ENCODE measurements around the gene AKR7A2.

AKR7A2 gene

GRCh38 chr1:19311931-19312781 is at the start of gene AKR7A2, which contains the start of gene SLC66A1:
Gene AKR7A2, minus strand, starts transcription at chr1:19312144. Its CDS starts 20 bp downstream, at chr1:19312124.
Gene SLC66A1, plus strand, starts transcription at chr1:19312326. Its CDS starts 5,352 bp downstream, at chr1:19317678.
- H3K9me3 ChIP-seq (ENCODE audit: control insufficient read depth in 1 of 2, low read length in 2 of 2) = no peaks in the 10 kb centered on the region
- H3K36me3 ChIP-seq (ENCODE audit: control insufficient read depth in 1 of 2, insufficient read depth in 2 of 2, low read length in 2 of 2) = peaks cover 0 to 14% of the 10 kb centered on the region in 2 donors
- no peaks in the 10 kb centered on the region for H3K27me3 ChIP-seq (ENCODE audit: control insufficient read depth in 1 of 2, insufficient read depth in 2 of 2, low read length in 2 of 2)
- peak within 1 kb of the TSS; percentile 79 for H3K9ac ChIP-seq (ENCODE audit: low read depth in 1 of 2, low read length in 2 of 2)
- H3K27ac ChIP-seq (ENCODE audit: low read depth, low read length) = peak within 1 kb of the TSS; percentile 17
- peak within 1 kb of the TSS; percentile 83 to 89 for H3K4me3 ChIP-seq (ENCODE audit: low read depth in 1 of 2, low read length in 2 of 2)
- H3K4me1 ChIP-seq (ENCODE audit: control insufficient read depth in 1 of 2, insufficient read depth in 2 of 2, low read length in 2 of 2) = peaks cover 37 to 60% of the 10 kb centered on the region in 2 donors

DNA sequence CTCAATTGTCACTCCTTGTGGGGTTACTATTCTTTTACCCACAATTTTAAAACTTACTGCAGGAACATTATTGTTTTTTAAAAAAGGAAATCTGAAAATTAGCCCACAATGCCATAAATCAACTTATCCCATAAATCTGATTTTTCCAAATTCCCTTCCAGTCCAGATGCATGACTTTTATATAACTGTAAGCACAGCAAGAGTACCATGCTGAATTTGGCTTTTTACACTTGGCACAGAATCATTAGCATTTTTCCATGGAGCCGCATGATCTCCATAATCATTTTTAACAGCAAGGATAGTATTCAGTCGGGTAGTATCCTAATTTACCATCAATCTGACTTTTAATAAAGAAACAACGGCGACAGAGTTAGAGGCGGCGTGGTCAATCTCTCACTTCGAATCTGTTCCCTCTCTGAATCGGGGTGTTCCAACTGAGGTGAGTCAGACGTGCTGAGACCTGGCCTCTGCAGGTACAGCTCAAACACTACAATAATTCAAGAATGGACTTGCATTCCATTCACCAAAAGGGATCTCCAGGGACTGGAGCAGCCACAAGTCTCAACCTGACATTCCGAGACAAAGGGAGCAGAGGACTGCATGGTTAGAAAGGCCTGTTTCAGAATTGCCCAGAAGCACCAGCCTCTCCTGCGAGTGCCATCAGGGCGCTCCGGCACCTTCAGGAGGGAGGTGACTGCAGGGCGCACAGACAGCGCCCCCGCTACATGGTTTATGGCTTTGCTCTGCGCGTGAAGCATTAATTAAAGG is 49.1 kb upstream of the AKR7A2 start:
- Histone ChIP-seq H3K27ac (ENCODE audit: low read depth, low read length) (no peak overlapping the region), H3K9me3 (ENCODE audit: control insufficient read depth in 1 of 2, low read length in 2 of 2) (no peaks in the 10 kb centered on the region), H3K36me3 (ENCODE audit: control insufficient read depth in 1 of 2, insufficient read depth in 2 of 2, low read length in 2 of 2) (peaks cover 17 to 46% of the 10 kb centered on the region in 2 donors)

GRCh38 chr1:19360432-19360831 is 48.5 kb upstream of the AKR7A2 start:
- Histone ChIP-seq H3K36me3 (ENCODE audit: control insufficient read depth in 1 of 2, insufficient read depth in 2 of 2, low read length in 2 of 2) (peaks cover 23 to 52% of the 10 kb centered on the region in 2 donors), H3K9me3 (ENCODE audit: control insufficient read depth in 1 of 2, low read length in 2 of 2) (no peaks in the 10 kb centered on the region), H3K9ac (ENCODE audit: low read depth in 1 of 2, low read length in 2 of 2) (no peak overlapping the region), H3K4me1 (ENCODE audit: control insufficient read depth in 1 of 2, insufficient read depth in 2 of 2, low read length in 2 of 2) (peaks cover 7 to 23% of the 10 kb centered on the region in 2 donors), H3K27me3 (ENCODE audit: control insufficient read depth in 1 of 2, insufficient read depth in 2 of 2, low read length in 2 of 2) (no peaks in the 10 kb centered on the region), H3K4me3 (ENCODE audit: low read depth in 1 of 2, low read length in 2 of 2) (no peak overlapping the region), H3K27ac (ENCODE audit: low read depth, low read length) (no peak overlapping the region)

More for the DNA sequence above, 49.1 kb upstream of the AKR7A2 start:
- Histone ChIP-seq H3K4me3 (ENCODE audit: low read depth in 1 of 2, low read length in 2 of 2) (no peak overlapping the region), H3K4me1 (ENCODE audit: control insufficient read depth in 1 of 2, insufficient read depth in 2 of 2, low read length in 2 of 2) (peaks cover 7 to 23% of the 10 kb centered on the region in 2 donors), H3K9ac (ENCODE audit: low read depth in 1 of 2, low read length in 2 of 2) (no peak overlapping the region), H3K27me3 (ENCODE audit: control insufficient read depth in 1 of 2, insufficient read depth in 2 of 2, low read length in 2 of 2) (no peaks in the 10 kb centered on the region)

DNA sequence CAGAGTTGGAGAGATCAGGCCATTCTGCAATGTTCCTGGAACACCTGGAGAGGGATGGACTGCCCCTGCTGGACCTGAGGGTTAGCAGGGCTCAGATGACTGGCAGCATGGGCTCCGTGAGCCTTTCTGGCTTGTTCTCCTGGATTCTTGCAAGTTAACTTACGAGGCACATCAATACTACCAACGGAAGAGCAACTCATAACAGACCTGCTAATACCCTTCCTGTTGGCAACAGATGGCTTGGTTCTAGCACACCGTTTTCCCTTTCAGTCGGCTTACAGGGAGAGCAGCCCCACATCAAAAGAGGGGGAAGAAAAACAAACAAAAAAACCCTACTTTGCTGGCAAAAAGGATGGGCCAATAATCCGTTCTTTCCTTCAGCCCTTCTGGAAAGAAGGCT is 48.1 kb upstream of the AKR7A2 start:
- peaks cover 7 to 23% of the 10 kb centered on the region in 2 donors for H3K4me1 ChIP-seq (ENCODE audit: control insufficient read depth in 1 of 2, insufficient read depth in 2 of 2, low read length in 2 of 2)

GRCh38 chr1:19359357-19359756 is 47.4 kb upstream of the AKR7A2 start:
- peak overlapping the region in 1 of 2 donors; percentile 18 for H3K9ac ChIP-seq (ENCODE audit: low read depth in 1 of 2, low read length in 2 of 2)
- no peak overlapping the region for H3K4me3 ChIP-seq (ENCODE audit: low read depth in 1 of 2, low read length in 2 of 2)
- peaks cover 32 to 56% of the 10 kb centered on the region in 2 donors for H3K36me3 ChIP-seq (ENCODE audit: control insufficient read depth in 1 of 2, insufficient read depth in 2 of 2, low read length in 2 of 2)
- H3K4me1 ChIP-seq (ENCODE audit: control insufficient read depth in 1 of 2, insufficient read depth in 2 of 2, low read length in 2 of 2) = peaks cover 4 to 19% of the 10 kb centered on the region in 2 donors
- no peaks in the 10 kb centered on the region for H3K9me3 ChIP-seq (ENCODE audit: control insufficient read depth in 1 of 2, low read length in 2 of 2)
- no peak overlapping the region for H3K27ac ChIP-seq (ENCODE audit: low read depth, low read length)
- H3K27me3 ChIP-seq (ENCODE audit: control insufficient read depth in 1 of 2, insufficient read depth in 2 of 2, low read length in 2 of 2) = no peaks in the 10 kb centered on the region

More for the DNA sequence above, 48.1 kb upstream of the AKR7A2 start:
- no peak overlapping the region for H3K27ac ChIP-seq (ENCODE audit: low read depth, low read length)
- no peak overlapping the region for H3K9ac ChIP-seq (ENCODE audit: low read depth in 1 of 2, low read length in 2 of 2)
- no peak overlapping the region for H3K4me3 ChIP-seq (ENCODE audit: low read depth in 1 of 2, low read length in 2 of 2)
- peaks cover 25 to 51% of the 10 kb centered on the region in 2 donors for H3K36me3 ChIP-seq (ENCODE audit: control insufficient read depth in 1 of 2, insufficient read depth in 2 of 2, low read length in 2 of 2)
- H3K27me3 ChIP-seq (ENCODE audit: control insufficient read depth in 1 of 2, insufficient read depth in 2 of 2, low read length in 2 of 2) = no peaks in the 10 kb centered on the region
- no peaks in the 10 kb centered on the region for H3K9me3 ChIP-seq (ENCODE audit: control insufficient read depth in 1 of 2, low read length in 2 of 2)

DNA sequence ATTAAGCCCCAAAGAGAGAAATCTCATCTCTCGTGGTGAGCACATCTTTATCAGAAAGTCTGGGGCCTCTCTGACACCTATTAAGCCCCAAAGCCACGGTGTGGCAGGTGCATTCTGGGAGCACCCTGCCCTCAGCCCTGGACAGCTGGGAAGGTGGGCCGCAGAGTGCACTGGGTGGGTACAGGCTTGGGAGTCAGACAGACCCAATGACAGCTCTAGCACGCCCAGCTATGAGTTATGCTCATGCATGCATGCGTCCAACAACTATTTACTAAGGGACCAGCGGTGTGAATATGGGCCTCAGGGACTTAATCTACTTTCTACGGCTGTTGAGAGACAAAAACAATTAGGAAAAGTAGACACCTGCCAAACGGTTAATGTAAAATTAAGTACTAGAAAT is 46.8 kb upstream of the AKR7A2 start:
- Histone ChIP-seq H3K27me3 (ENCODE audit: control insufficient read depth in 1 of 2, insufficient read depth in 2 of 2, low read length in 2 of 2) (no peaks in the 10 kb centered on the region), H3K9ac (ENCODE audit: low read depth in 1 of 2, low read length in 2 of 2) (no peak overlapping the region), H3K27ac (ENCODE audit: low read depth, low read length) (no peak overlapping the region), H3K36me3 (ENCODE audit: control insufficient read depth in 1 of 2, insufficient read depth in 2 of 2, low read length in 2 of 2) (peaks cover 33 to 62% of the 10 kb centered on the region in 2 donors), H3K4me1 (ENCODE audit: control insufficient read depth in 1 of 2, insufficient read depth in 2 of 2, low read length in 2 of 2) (peaks cover 0 to 13% of the 10 kb centered on the region in 2 donors), H3K9me3 (ENCODE audit: control insufficient read depth in 1 of 2, low read length in 2 of 2) (no peaks in the 10 kb centered on the region), H3K4me3 (ENCODE audit: low read depth in 1 of 2, low read length in 2 of 2) (no peak overlapping the region)

DNA sequence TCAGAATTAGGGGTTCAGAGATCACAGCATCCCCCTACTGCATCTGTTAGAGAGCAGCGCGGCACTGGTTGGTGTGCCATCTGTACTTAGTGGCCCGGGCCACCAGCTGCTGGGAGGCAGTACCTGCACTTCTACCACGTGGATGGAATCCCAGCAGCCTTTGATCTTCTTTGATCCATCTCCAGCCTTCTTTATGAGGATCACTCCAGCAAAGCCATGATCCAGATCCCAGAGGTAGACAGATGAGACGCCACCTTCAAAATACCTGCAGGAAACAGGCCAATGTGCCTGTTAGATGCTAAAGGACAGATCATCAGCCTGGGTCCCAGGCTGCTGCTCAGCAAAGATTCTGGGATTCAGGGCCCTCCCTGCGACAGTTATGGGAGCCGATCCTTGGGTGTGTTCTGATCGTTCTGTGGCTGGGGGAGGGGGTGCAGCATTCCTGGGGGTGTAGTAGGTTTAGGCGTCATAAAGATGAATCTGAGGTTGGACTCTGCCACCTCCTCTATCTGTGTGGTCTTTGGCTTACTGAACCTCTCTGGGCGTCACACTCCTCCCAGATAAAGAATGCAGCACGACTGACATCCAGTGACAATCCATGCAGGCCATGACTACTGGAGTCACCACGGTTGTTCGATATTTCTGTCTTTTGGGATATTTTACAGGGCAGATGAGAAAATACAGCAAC is 45.5 kb upstream of the AKR7A2 start:
- Histone ChIP-seq H3K9ac (ENCODE audit: low read depth in 1 of 2, low read length in 2 of 2) (no peak overlapping the region), H3K36me3 (ENCODE audit: control insufficient read depth in 1 of 2, insufficient read depth in 2 of 2, low read length in 2 of 2) (peaks cover 42 to 63% of the 10 kb centered on the region in 2 donors), H3K4me3 (ENCODE audit: low read depth in 1 of 2, low read length in 2 of 2) (no peak overlapping the region), H3K9me3 (ENCODE audit: control insufficient read depth in 1 of 2, low read length in 2 of 2) (no peaks in the 10 kb centered on the region), H3K27me3 (ENCODE audit: control insufficient read depth in 1 of 2, insufficient read depth in 2 of 2, low read length in 2 of 2) (no peaks in the 10 kb centered on the region), H3K27ac (ENCODE audit: low read depth, low read length) (no peak overlapping the region), H3K4me1 (ENCODE audit: control insufficient read depth in 1 of 2, insufficient read depth in 2 of 2, low read length in 2 of 2) (peaks cover 0 to 7% of the 10 kb centered on the region in 2 donors)

DNA sequence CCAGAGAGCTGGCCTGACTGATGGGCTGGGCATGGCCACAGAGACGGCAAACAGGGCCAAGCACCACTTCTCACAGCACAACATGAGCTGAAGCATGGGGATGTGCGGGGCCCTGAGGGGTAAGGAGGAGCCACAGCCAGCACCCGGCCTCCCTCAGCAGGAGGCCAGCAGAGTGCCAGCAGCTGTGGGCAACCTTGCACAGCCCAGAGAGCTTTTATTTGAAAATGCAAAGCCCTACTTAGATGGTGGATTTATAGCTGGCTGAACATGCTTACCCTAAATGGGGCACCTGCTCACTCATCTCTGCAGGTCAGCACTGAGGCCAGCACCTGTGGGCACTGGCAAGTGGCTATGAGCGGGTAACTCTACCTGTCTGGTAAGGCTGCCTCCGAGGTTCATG is 44.3 kb upstream of the AKR7A2 start:
- no peak overlapping the region for H3K4me3 ChIP-seq (ENCODE audit: low read depth in 1 of 2, low read length in 2 of 2)
- H3K27me3 ChIP-seq (ENCODE audit: control insufficient read depth in 1 of 2, insufficient read depth in 2 of 2, low read length in 2 of 2) = no peaks in the 10 kb centered on the region
- no peak overlapping the region for H3K27ac ChIP-seq (ENCODE audit: low read depth, low read length)
- H3K9me3 ChIP-seq (ENCODE audit: control insufficient read depth in 1 of 2, low read length in 2 of 2) = no peaks in the 10 kb centered on the region
- H3K36me3 ChIP-seq (ENCODE audit: control insufficient read depth in 1 of 2, insufficient read depth in 2 of 2, low read length in 2 of 2) = peaks cover 53 to 75% of the 10 kb centered on the region in 2 donors
- peaks cover 0 to 7% of the 10 kb centered on the region in 2 donors for H3K4me1 ChIP-seq (ENCODE audit: control insufficient read depth in 1 of 2, insufficient read depth in 2 of 2, low read length in 2 of 2)
- H3K9ac ChIP-seq (ENCODE audit: low read depth in 1 of 2, low read length in 2 of 2) = no peak overlapping the region

DNA sequence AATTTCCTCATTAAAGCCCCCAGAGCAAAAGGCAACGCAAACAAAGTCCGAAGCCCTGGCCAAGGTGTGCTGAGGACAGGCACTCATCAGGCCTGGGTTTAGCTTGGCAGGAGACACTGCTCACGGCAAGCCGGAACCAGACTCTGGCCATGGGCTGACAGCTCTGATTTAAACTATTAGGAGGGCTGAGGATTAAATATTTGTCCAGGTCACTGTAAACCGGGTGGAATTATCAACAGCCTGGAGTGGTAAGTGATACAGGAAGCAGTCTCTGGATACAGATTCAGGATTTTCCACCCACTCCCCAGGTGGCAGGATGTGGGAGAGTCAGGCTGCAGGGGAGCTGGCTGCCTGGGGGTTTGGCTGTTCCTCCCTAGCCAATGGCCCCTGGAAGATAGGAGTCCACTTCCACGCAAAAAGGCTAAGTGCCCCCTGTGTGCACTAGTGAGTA is 42.6 kb upstream of the AKR7A2 start:
- Histone ChIP-seq H3K9ac (ENCODE audit: low read depth in 1 of 2, low read length in 2 of 2) (no peak overlapping the region), H3K27ac (ENCODE audit: low read depth, low read length) (no peak overlapping the region), H3K4me3 (ENCODE audit: low read depth in 1 of 2, low read length in 2 of 2) (no peak overlapping the region), H3K4me1 (ENCODE audit: control insufficient read depth in 1 of 2, insufficient read depth in 2 of 2, low read length in 2 of 2) (peaks cover 0 to 4% of the 10 kb centered on the region in 2 donors), H3K27me3 (ENCODE audit: control insufficient read depth in 1 of 2, insufficient read depth in 2 of 2, low read length in 2 of 2) (no peaks in the 10 kb centered on the region), H3K9me3 (ENCODE audit: control insufficient read depth in 1 of 2, low read length in 2 of 2) (no peaks in the 10 kb centered on the region), H3K36me3 (ENCODE audit: control insufficient read depth in 1 of 2, insufficient read depth in 2 of 2, low read length in 2 of 2) (peaks cover 53 to 80% of the 10 kb centered on the region in 2 donors)

All from duodenal mucosa (tissue), 2 donors.